ENCODE measurements around the gene ZFYVE9.

The ZFYVE9 gene

GRCh38 chr1:52345252-52345651 is 203.4 kb downstream of the ZFYVE9 start:
- Histone ChIP-seq H3K4me1 (no peaks in the 10 kb centered on the region), H3K4me3 (ENCODE audit: low read depth, low read length) (no peak overlapping the region), H3K36me3 (no peaks in the 10 kb centered on the region), H3K9me3 (no peaks in the 10 kb centered on the region), H3K27me3 (no peaks in the 10 kb centered on the region)
- no peak for TF ChIP-seq CTCF (IDR thresholded peaks at IDR 0.05; ENCODE audit: low read depth, low read length)
- DNase-seq: no peak

- H3K36me3 ChIP-seq: no peaks in the 10 kb centered on the region
- H3K27me3 ChIP-seq: no peaks in the 10 kb centered on the region
- no peak for TF ChIP-seq CTCF (IDR thresholded peaks at IDR 0.05; ENCODE audit: low read depth, low read length)
- no peaks in the 10 kb centered on the region for H3K9me3 ChIP-seq
- no peak for DNase-seq
- no peaks in the 10 kb centered on the region for H3K4me1 ChIP-seq
- no peak overlapping the region for H3K4me3 ChIP-seq (ENCODE audit: low read depth, low read length)
Observed at GRCh38 chr1:52346653-52347052, 204.8 kb downstream of the ZFYVE9 start.

GRCh38 chr1:52348704-52349300 is 206.9 kb downstream of the ZFYVE9 start:
- peak; percentile 38 for TF ChIP-seq CTCF (IDR thresholded peaks at IDR 0.05; ENCODE audit: low read depth, low read length)
- Histone ChIP-seq H3K27me3 (no peaks in the 10 kb centered on the region), H3K9me3 (no peaks in the 10 kb centered on the region), H3K4me3 (ENCODE audit: low read depth, low read length) (no peak overlapping the region), H3K36me3 (no peaks in the 10 kb centered on the region), H3K4me1 (no peaks in the 10 kb centered on the region)
- peak; percentile 52 for DNase-seq

GRCh38 chr1:52352690-52353089 is 210.8 kb downstream of the ZFYVE9 start:
- DNase-seq: no peak
- no peak overlapping the region for H3K4me3 ChIP-seq (ENCODE audit: low read depth, low read length)
- H3K27me3 ChIP-seq: no peaks in the 10 kb centered on the region
- H3K9me3 ChIP-seq: no peaks in the 10 kb centered on the region
- no peaks in the 10 kb centered on the region for H3K4me1 ChIP-seq
- no peak for TF ChIP-seq CTCF (IDR thresholded peaks at IDR 0.05; ENCODE audit: low read depth, low read length)
- peaks cover 14% of the 10 kb centered on the region for H3K36me3 ChIP-seq

- Histone ChIP-seq H3K4me3 (ENCODE audit: low read depth, low read length) (no peak overlapping the region), H3K27me3 (no peaks in the 10 kb centered on the region), H3K36me3 (peaks cover 19% of the 10 kb centered on the region), H3K4me1 (no peaks in the 10 kb centered on the region), H3K9me3 (no peaks in the 10 kb centered on the region)
- no peak for DNase-seq
- no peak for TF ChIP-seq CTCF (IDR thresholded peaks at IDR 0.05; ENCODE audit: low read depth, low read length)
Observed at GRCh38 chr1:52355436-52355835, 213.5 kb downstream of the ZFYVE9 start.

GRCh38 chr1:52355847-52356505 is 214.1 kb downstream of the ZFYVE9 start:
- peaks cover 19% of the 10 kb centered on the region for H3K36me3 ChIP-seq
- H3K4me1 ChIP-seq: no peaks in the 10 kb centered on the region
- H3K27me3 ChIP-seq: no peaks in the 10 kb centered on the region
- no peak for DNase-seq
- TF ChIP-seq CTCF (IDR thresholded peaks at IDR 0.05; ENCODE audit: low read depth, low read length): no peak
- no peak overlapping the region for H3K4me3 ChIP-seq (ENCODE audit: low read depth, low read length)
- no peaks in the 10 kb centered on the region for H3K9me3 ChIP-seq
